Thyroid gland (tissue), 4 donors: ENCODE measurements around the gene CDH4. TPM values are rescaled to one million over a fixed set of nuclear protein-coding genes. Genes with fewer than 3 reads are reported as not detected.

Experiments used
- DNase-seq, 2 donors: peaks; one replicate each; pipeline ENCODE4 v3.0.0-alpha.2; 2019
- H3K27ac ChIP-seq, 3 donors: fragments of 200-600 bp; sonication (generic); 1 replicate in 2 of 3; 2 replicates in 1 of 3; pipeline ENCODE4 v1.5.1; 2016 to 2019; ENCODE audit warnings: mild to moderate bottlenecking in 1 of 3, moderate library complexity in 1 of 3
- H3K27me3 ChIP-seq: fragments of 200-600 bp; sonication (generic); one replicate; pipeline ENCODE4 v1.5.1; 2019
- H3K36me3 ChIP-seq, 2 donors: fragments of 200-600 bp; sonication (generic); one replicate each; pipeline ENCODE4 v1.5.1; 2016 to 2019
- H3K4me1 ChIP-seq, 2 donors: fragments of 200-600 bp; sonication (generic); one replicate each; pipeline ENCODE4 v1.5.1; 2017 to 2019
- H3K4me3 ChIP-seq, 3 donors: fragments of 200-600 bp; sonication (generic); replicated peaks in 1 of 3; 1 replicate in 2 of 3; 2 replicates in 1 of 3; pipeline ENCODE4 v1.5.1; 2016; ENCODE audit warnings: mild to moderate bottlenecking in 1 of 3
- H3K9me3 ChIP-seq: fragments of 200-600 bp; sonication (generic); one replicate; pipeline ENCODE4 v1.5.1; 2017
- CTCF ChIP-seq, 6 experiments: fragments of 200-600 bp in 3 of 6; fragments of 450-650 bp in 3 of 6; sonication (generic) in 3 of 6; IDR thresholded peaks; one replicate each; pipeline ENCODE4 v1.5.1; 2016 to 2019; ENCODE audit warnings: antibody characterized with exemption in 6 of 6, mild to moderate bottlenecking in 2 of 6, inconsistent platforms in 1 of 6, moderate library complexity in 1 of 6
- POLR2A ChIP-seq, 2 donors: fragments of 450-650 bp; IDR thresholded peaks; one replicate each; pipeline ENCODE4 v1.6.1; 2017; ENCODE audit warnings: antibody characterized with exemption in 2 of 2, mild to moderate bottlenecking in 2 of 2, moderate library complexity in 1 of 2
- WGBS, 2 donors: methylation state at CpG; one replicate each; pipeline ENCODE4 v1.1.5; 2017; 5-methylcytosine and 5-hydroxymethylcytosine counted together
- intact Hi-C: fragments of 100-400 bp; cut with DNase I; formaldehyde crosslinking; loops from one replicate; pipeline ENCODE4 v1.15.1; 2023
- total RNA-seq, 4 donors: library from RNA; depleted of rRNA; stranded (reverse); fragments of >200 nt; gene quantifications; one replicate each; pipeline ENCODE4 v1.2.3, GENCODE V29; 2016

CDH4 gene
- total RNA-seq, 4 donors from 2014 or later, result 0.22 to 0.29 (median 0.29) TPM; not detected in 1

- no peak for DNase-seq
- H3K27me3 ChIP-seq, result no peaks in the 10 kb centered on the region
- TF ChIP-seq POLR2A (IDR thresholded peaks at IDR 0.05), result no peak
- no peak for TF ChIP-seq CTCF (IDR thresholded peaks at IDR 0.05)
- no peak overlapping the region for H3K4me3 ChIP-seq
- H3K36me3 ChIP-seq, result no peaks in the 10 kb centered on the region
- H3K4me1 ChIP-seq, result peaks cover 0 to 7% of the 10 kb centered on the region in 2 donors
- no peak overlapping the region for H3K27ac ChIP-seq
- WGBS, 2 donors, result 73 to 81% methylated on average over 26 to 28 of the region's 35 CpGs
- H3K9me3 ChIP-seq, result no peaks in the 10 kb centered on the region
- intact Hi-C loops, result no loop called here
Measured at GRCh38 chr20:61901392-61902220, 649.5 kb downstream of the CDH4 start.

DNA sequence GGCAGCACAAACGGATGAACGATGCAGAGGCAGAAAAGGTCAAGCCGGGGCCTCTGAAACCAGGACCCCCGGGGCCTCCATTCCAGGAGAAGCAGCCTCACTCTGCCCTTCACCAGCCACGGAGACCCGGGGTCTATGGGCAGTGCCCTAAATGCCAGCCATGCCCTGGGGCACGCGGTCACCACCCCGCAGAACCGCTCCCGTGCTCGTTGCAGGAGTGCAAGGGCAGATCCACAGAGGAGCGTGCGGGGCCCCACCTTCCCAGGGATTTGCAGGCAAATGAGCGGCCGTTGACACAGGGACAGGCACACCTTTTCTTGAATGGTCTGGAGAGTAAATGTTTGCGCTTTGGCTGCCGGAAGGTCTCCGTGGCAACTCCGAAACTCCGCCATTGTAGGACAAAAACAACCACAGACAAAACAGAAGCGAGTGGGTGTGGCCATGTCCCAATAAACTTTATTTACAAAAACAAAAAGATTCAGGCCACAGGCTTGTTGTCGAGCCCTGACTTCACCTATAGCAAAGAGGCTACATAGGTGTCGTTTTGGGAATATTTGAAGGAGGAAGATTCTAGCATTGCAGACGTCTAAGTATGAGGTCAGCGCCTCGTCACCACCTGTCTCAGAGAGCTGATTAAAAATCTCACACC lies 650.3 kb downstream of the CDH4 start:
- Histone ChIP-seq H3K36me3 (no peaks in the 10 kb centered on the region), H3K4me3 (no peak overlapping the region), H3K9me3 (no peaks in the 10 kb centered on the region), H3K27ac (no peak overlapping the region), H3K27me3 (no peaks in the 10 kb centered on the region), H3K4me1 (peaks cover 0 to 7% of the 10 kb centered on the region in 2 donors)
- DNase-seq, result no peak
- TF ChIP-seq CTCF (IDR thresholded peaks at IDR 0.05) (no peak), POLR2A (IDR thresholded peaks at IDR 0.05) (no peak)
- WGBS, 2 donors, result 87 to 93% methylated on average over 20 to 25 of the region's 27 CpGs
- intact Hi-C loops, result no loop called here

GRCh38 chr20:61903575-61904340 lies 651.7 kb downstream of the CDH4 start:
- no peak overlapping the region for H3K4me3 ChIP-seq
- no peaks in the 10 kb centered on the region for H3K9me3 ChIP-seq
- no peaks in the 10 kb centered on the region for H3K27me3 ChIP-seq
- H3K36me3 ChIP-seq, result no peaks in the 10 kb centered on the region
- intact Hi-C loops, result no loop called here
- no peak for TF ChIP-seq CTCF (IDR thresholded peaks at IDR 0.05)
- no peak for TF ChIP-seq POLR2A (IDR thresholded peaks at IDR 0.05)
- 81 to 87% methylated on average over 20 of the region's 26 CpGs for WGBS, 2 donors
- peaks cover 0 to 7% of the 10 kb centered on the region in 2 donors for H3K4me1 ChIP-seq
- H3K27ac ChIP-seq, result no peak overlapping the region
- DNase-seq, result no peak

DNA sequence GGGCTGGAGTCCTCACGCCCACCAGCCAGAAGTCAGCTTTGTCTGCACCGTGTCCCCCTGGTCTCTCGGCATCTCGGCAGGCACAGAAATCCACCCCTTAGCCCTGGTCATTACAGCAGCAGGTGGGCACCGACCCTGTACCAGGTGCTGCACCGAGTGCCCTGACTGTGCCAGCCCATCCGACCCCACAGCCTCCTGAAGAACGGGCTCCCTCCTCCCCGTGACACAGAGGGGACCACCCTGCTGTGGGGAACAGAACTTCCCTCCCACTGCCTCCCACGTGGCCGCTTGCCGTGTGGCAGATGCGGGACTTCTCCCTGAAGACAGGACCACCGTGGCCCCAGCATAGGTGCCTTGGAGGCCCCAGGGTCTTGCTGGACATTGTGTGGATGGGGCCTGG lies 652.4 kb downstream of the CDH4 start:
- Histone ChIP-seq H3K9me3 (no peaks in the 10 kb centered on the region), H3K27me3 (no peaks in the 10 kb centered on the region), H3K36me3 (no peaks in the 10 kb centered on the region), H3K4me3 (no peak overlapping the region), H3K4me1 (peaks cover 0 to 7% of the 10 kb centered on the region in 2 donors), H3K27ac (no peak overlapping the region)
- intact Hi-C loops, result no loop called here
- WGBS, 2 donors, result 89 to 97% methylated on average over 4 to 14 of the region's 14 CpGs
- TF ChIP-seq CTCF (IDR thresholded peaks at IDR 0.05) (no peak), POLR2A (IDR thresholded peaks at IDR 0.05) (no peak)
- no peak for DNase-seq
